HEK293 (cell line): ENCODE measurements around the gene THRA.

Experiments used
- CTCF ChIA-PET: fragments of 350-600 bp; formaldehyde crosslinking; extraction: SDS; loops from one replicate; lab custom pipeline; 2021; ENCODE audit warnings: antibody characterized with exemption; lab: Yijun Ruan, JAX
- POLR2A ChIA-PET: fragments of 300-600 bp; formaldehyde crosslinking; extraction: SDS; loops from one replicate; lab custom pipeline; 2020; ENCODE audit warnings: antibody characterized with exemption, inconsistent platforms; lab: Yijun Ruan, JAX
- H3K27ac ChIP-seq: fragments of 200-500 bp; sonication (Bioruptor generic); 2 replicates; pipeline ENCODE4 v1.5.1; 2014; ENCODE audit warnings: low read depth, low read length, control low read depth, inconsistent platforms; ENCODE audit errors: extremely low read depth
- H3K36me3 ChIP-seq, 2 experiments: fragments of 200-500 bp in 1 of 2; sonication (Bioruptor generic) in 1 of 2; 1 replicate in 1 of 2; 2 replicates in 1 of 2; pipeline ENCODE4 v1.5.1; 2014 to 2017; ENCODE audit warnings: inconsistent platforms in 2 of 2, low read length in 2 of 2; ENCODE audit not compliant: control insufficient read depth in 2 of 2, insufficient read depth in 1 of 2
- H3K4me1 ChIP-seq: fragments of 200-500 bp; sonication (Bioruptor generic); 2 replicates; pipeline ENCODE4 v1.5.1; 2014; ENCODE audit warnings: mild to moderate bottlenecking, low read length, inconsistent platforms; ENCODE audit not compliant: control insufficient read depth, insufficient read depth
- H3K4me3 ChIP-seq: 2 replicates; pipeline ENCODE4 v1.5.1; 2011; ENCODE audit warnings: low read depth, mild to moderate bottlenecking, control low read depth, low read length, moderate library complexity
- H3K9me3 ChIP-seq: fragments of 200-500 bp; sonication (Bioruptor generic); 2 replicates; pipeline ENCODE4 v1.5.1; 2014; ENCODE audit warnings: low read depth, low read length, inconsistent platforms; ENCODE audit not compliant: control insufficient read depth, insufficient read depth
- GLIS1 ChIP-seq: fragments of 450-650 bp; formaldehyde crosslinking; IDR thresholded peaks from 2 replicates; pipeline ENCODE4 v1.5.1; 2016; ENCODE audit warnings: missing biosample characterization, missing genetic modification characterization
- REPIN1 ChIP-seq: fragments of 450-650 bp; formaldehyde crosslinking; IDR thresholded peaks from 2 replicates; pipeline ENCODE4 v1.5.1; 2017; ENCODE audit warnings: missing biosample characterization, missing genetic modification characterization, low read depth
- SP2 ChIP-seq: fragments of 450-650 bp; formaldehyde crosslinking; IDR thresholded peaks from 2 replicates; pipeline ENCODE4 v1.5.1; 2016; ENCODE audit warnings: missing biosample characterization, missing genetic modification characterization
- TCF7L2 ChIP-seq: IDR thresholded peaks from 2 replicates; pipeline ENCODE4 v1.6.1; 2011; ENCODE audit warnings: low read depth, mild to moderate bottlenecking, inconsistent platforms, low read length, moderate library complexity, borderline replicate concordance
- TRIM28 ChIP-seq: IDR thresholded peaks from 2 replicates; pipeline ENCODE4 v1.6.1; 2011; ENCODE audit warnings: low read length, control low read depth, borderline replicate concordance
- YY1 ChIP-seq: fragments of 450-650 bp; formaldehyde crosslinking; IDR thresholded peaks from 2 replicates; pipeline ENCODE4 v1.5.1; 2018; ENCODE audit warnings: missing biosample characterization, missing genetic modification characterization
- ZBTB11 ChIP-seq: fragments of 450-650 bp; formaldehyde crosslinking; conservative IDR thresholded peaks from 2 replicates; pipeline ENCODE4 v1.5.1; 2016; ENCODE audit warnings: low read depth, missing biosample characterization, missing genetic modification characterization
- ZBTB21 ChIP-seq: fragments of 450-650 bp; formaldehyde crosslinking; IDR thresholded peaks from 2 replicates; pipeline ENCODE4 v1.5.1; 2017; ENCODE audit warnings: missing biosample characterization, missing genetic modification characterization
- ZBTB49 ChIP-seq: fragments of 450-650 bp; formaldehyde crosslinking; IDR thresholded peaks from 2 replicates; pipeline ENCODE4 v1.5.1; 2016; ENCODE audit warnings: missing biosample characterization, missing genetic modification characterization, low read depth
- ZFP37 ChIP-seq: fragments of 450-650 bp; formaldehyde crosslinking; IDR thresholded peaks from 2 replicates; pipeline ENCODE4 v1.5.1; 2016; ENCODE audit warnings: missing biosample characterization, missing genetic modification characterization
- ZFP69B ChIP-seq: fragments of 450-650 bp; formaldehyde crosslinking; IDR thresholded peaks from 2 replicates; pipeline ENCODE4 v1.5.1; 2016; ENCODE audit warnings: missing biosample characterization, missing genetic modification characterization
- ZNF140 ChIP-seq: fragments of 450-650 bp; formaldehyde crosslinking; IDR thresholded peaks from 2 replicates; pipeline ENCODE4 v1.5.1; 2016; ENCODE audit warnings: missing biosample characterization, missing genetic modification characterization
- ZNF184 ChIP-seq: fragments of 450-650 bp; IDR thresholded peaks from 2 replicates; pipeline ENCODE4 v1.5.1; 2018; ENCODE audit warnings: missing biosample characterization, mild to moderate bottlenecking, missing genetic modification characterization
- ZNF221 ChIP-seq: fragments of 450-650 bp; formaldehyde crosslinking; IDR thresholded peaks from 2 replicates; pipeline ENCODE4 v1.5.1; 2017; ENCODE audit warnings: missing biosample characterization, missing genetic modification characterization, borderline replicate concordance
- ZNF266 ChIP-seq: fragments of 450-650 bp; formaldehyde crosslinking; IDR thresholded peaks from 2 replicates; pipeline ENCODE4 v1.5.1; 2016; ENCODE audit warnings: missing biosample characterization, missing genetic modification characterization, low read depth
- ZNF274 ChIP-seq, 2 experiments: fragments of 200-500 bp in 1 of 2; fragments of 450-650 bp in 1 of 2; sonication (Bioruptor generic) in 1 of 2; formaldehyde crosslinking in 1 of 2; IDR thresholded peaks; 2 replicates each; pipeline versions ENCODE4 v1.5.1 to v1.6.1; 2014 to 2016; ENCODE audit warnings: borderline replicate concordance in 1 of 2, inconsistent platforms in 1 of 2, low read length in 1 of 2, missing biosample characterization in 1 of 2, missing genetic modification characterization in 1 of 2
- ZNF37A ChIP-seq: fragments of 450-650 bp; IDR thresholded peaks from 2 replicates; pipeline ENCODE4 v1.5.1; 2018; ENCODE audit warnings: missing biosample characterization, missing genetic modification characterization
- ZNF404 ChIP-seq: fragments of 450-650 bp; formaldehyde crosslinking; IDR thresholded peaks from 2 replicates; pipeline ENCODE4 v1.5.1; 2017; ENCODE audit warnings: missing biosample characterization, missing genetic modification characterization
- ZNF433 ChIP-seq: fragments of 450-650 bp; formaldehyde crosslinking; IDR thresholded peaks from 2 replicates; pipeline ENCODE4 v1.5.1; 2016; ENCODE audit warnings: missing biosample characterization, missing genetic modification characterization, low read depth
- ZNF473 ChIP-seq: fragments of 450-650 bp; formaldehyde crosslinking; IDR thresholded peaks from 2 replicates; pipeline ENCODE4 v1.5.1; 2017; ENCODE audit warnings: missing biosample characterization, missing genetic modification characterization
- ZNF521 ChIP-seq: fragments of 450-650 bp; formaldehyde crosslinking; IDR thresholded peaks from 2 replicates; pipeline ENCODE4 v1.5.1; 2017; ENCODE audit warnings: missing biosample characterization, mild to moderate bottlenecking, missing genetic modification characterization
- ZNF624 ChIP-seq: fragments of 450-650 bp; formaldehyde crosslinking; IDR thresholded peaks from 2 replicates; pipeline ENCODE4 v1.5.1; 2017; ENCODE audit warnings: missing biosample characterization, missing genetic modification characterization
- ZNF664 ChIP-seq: fragments of 450-650 bp; formaldehyde crosslinking; IDR thresholded peaks from 2 replicates; pipeline ENCODE4 v1.5.1; 2016; ENCODE audit warnings: missing biosample characterization, missing genetic modification characterization
- ZNF677 ChIP-seq: fragments of 450-650 bp; IDR thresholded peaks from 2 replicates; pipeline ENCODE4 v1.5.0; 2018; ENCODE audit warnings: missing biosample characterization, mild to moderate bottlenecking, missing genetic modification characterization, moderate library complexity
- ZNF830 ChIP-seq: fragments of 450-650 bp; IDR thresholded peaks from 2 replicates; pipeline ENCODE4 v1.5.0; 2018; ENCODE audit warnings: missing biosample characterization, missing genetic modification characterization, low read depth, mild to moderate bottlenecking, moderate library complexity
- ZSCAN23 ChIP-seq: fragments of 450-650 bp; formaldehyde crosslinking; IDR thresholded peaks from 2 replicates; pipeline ENCODE4 v1.5.1; 2016; ENCODE audit warnings: missing biosample characterization, missing genetic modification characterization

THRA gene

GRCh38 chr17:40024901-40025300 is 37.9 kb upstream of the THRA start:
- TF ChIP-seq ZNF221 (no peak), ZBTB49 (tag by site-specific recombination) (no peak), ZNF404 (tag by site-specific recombination) (no peak), ZNF624 (tag by site-specific recombination) (no peak), ZSCAN23 (tag by site-specific recombination) (no peak), ZBTB21 (tag by site-specific recombination) (no peak), SP2 (no peak)
- Histone ChIP-seq H3K9me3 (no peaks in the 10 kb centered on the region), H3K4me1 (peaks cover 16% of the 10 kb centered on the region), H3K36me3 (peaks cover 41 to 93% of the 10 kb centered on the region in 2 experiments), H3K27ac (no peak overlapping the region), H3K4me3 (no peak overlapping the region)
- ChIA-PET CTCF (interaction anchor here (0.6 to 11.2 kb wide), 13 partner anchors 13 to 327 kb away, joined by 3 to 268 read pairs (median 6); partner anchors contain the start of genes CSF3 and MED24), POLR2A (no interaction called here)

- no peak for TF ChIP-seq TCF7L2
- no peak for TF ChIP-seq ZNF521
- no peak for TF ChIP-seq ZFP69B
- no peak for TF ChIP-seq ZNF37A
- no peak for TF ChIP-seq TRIM28
- TF ChIP-seq ZNF140 (tag by site-specific recombination) = no peak
- TF ChIP-seq ZFP37 = no peak
- TF ChIP-seq ZNF473 (tag by site-specific recombination) = no peak
- H3K4me1 ChIP-seq = peaks cover 16% of the 10 kb centered on the region
- ChIA-PET CTCF (interaction anchor here (0.6 to 11.2 kb wide), 17 partner anchors 12 to 327 kb away, joined by 3 to 268 read pairs (median 7); partner anchors contain the start of genes CSF3, MED24 and NR1D1), POLR2A (interaction anchor here (0.5 kb wide), 1 partner anchor 19 kb away, joined by 6 read pairs; no protein-coding TSS in a partner anchor)
- H3K36me3 ChIP-seq = peaks cover 44 to 92% of the 10 kb centered on the region in 2 experiments
- no peak overlapping the region for H3K4me3 ChIP-seq
- no peak overlapping the region for H3K27ac ChIP-seq
- H3K9me3 ChIP-seq = no peaks in the 10 kb centered on the region
Observed at GRCh38 chr17:40025559-40025958, 37.2 kb upstream of the THRA start.

GRCh38 chr17:40025991-40026815 is 36.6 kb upstream of the THRA start:
- H3K27ac ChIP-seq = no peak overlapping the region
- H3K4me1 ChIP-seq = peaks cover 16% of the 10 kb centered on the region
- peaks cover 47 to 93% of the 10 kb centered on the region in 2 experiments for H3K36me3 ChIP-seq
- POLR2A ChIA-PET = interaction anchor here (0.5 to 1.6 kb wide), 3 partner anchors 11 to 85 kb away, joined by 3 to 6 read pairs (median 3); no protein-coding TSS in a partner anchor
- no peak overlapping the region for H3K4me3 ChIP-seq
- CTCF ChIA-PET = interaction anchor here (0.5 to 11.2 kb wide), 36 partner anchors 12 to 493 kb away, joined by 3 to 268 read pairs (median 5); partner anchors contain the start of genes CSF3, MED24 and NR1D1
- no peaks in the 10 kb centered on the region for H3K9me3 ChIP-seq
- no peak for TF ChIP-seq ZNF830 (tag by site-specific recombination)
- TF ChIP-seq ZNF521 = no peak
- TF ChIP-seq YY1 (tag by site-specific recombination) = no peak
- no peak for TF ChIP-seq ZNF221
- TF ChIP-seq ZBTB11 (tag by site-specific recombination) = no peak
- TF ChIP-seq GLIS1 (tag by site-specific recombination) = no peak
- TF ChIP-seq ZNF664 = no peak
- no peak for TF ChIP-seq ZNF433
- no peak for TF ChIP-seq TCF7L2
- no peak for TF ChIP-seq REPIN1 (tag by site-specific recombination)
- no peak for TF ChIP-seq ZNF266 (tag by site-specific recombination)
- TF ChIP-seq ZNF274 (IDR thresholded peaks at IDR 0.05; ENCODE audit: low read length) = no peak
- TF ChIP-seq ZNF274 (tag by site-specific recombination; IDR thresholded peaks at IDR 0.05; ENCODE audit: borderline replicate concordance) = no peak
- no peak for TF ChIP-seq ZNF677
- TF ChIP-seq ZNF184 = no peak
- TF ChIP-seq ZBTB21 (tag by site-specific recombination) = no peak
